Measurements from ENCODE around the gene RNF41. TPM values are rescaled to one million over a fixed set of nuclear protein-coding genes. Genes with fewer than 3 reads are reported as not detected.
"Not testable (repeated sequence)": the region's sequence is repeated elsewhere in the genome, so short reads cannot be mapped to it uniquely, and the experiment has no call there.

The RNF41 gene
- total and polyA plus RNA-seq, 11 donors, result 10.6 to 84.0 (median 53.3) TPM

- Histone ChIP-seq H3K4me3 (peak within 1 kb of the TSS; percentile 56 to 91 (median 70)), H3K27ac (peak within 1 kb of the TSS; percentile 90 to 99 (median 96)), H3K4me1 (peaks cover 0 to 48% (median 16%) of the 10 kb centered on the region in 12 donors), H3K36me3 (peaks cover 0 to 33% (median 28%) of the 10 kb centered on the region in 9 donors), H3K27me3 (no peaks in the 10 kb centered on the region), H3K9me3 (no peaks in the 10 kb centered on the region)
- WGBS, 4 donors, result 0% methylated on average over 32 to 68 of the region's 68 CpGs
- intact Hi-C loops (cut with DNase I), result loop anchor here in 2 of 10 donors (2.0 kb wide), 1 partner anchor 34 kb away; the partner anchor contains the start of gene CS (in 2 of the 2)
- DNase-seq (peak; percentile 91 to 95 (median 92)), ATAC-seq (peak; percentile 62 to 94 (median 90))
- TF ChIP-seq CTCF (IDR thresholded peaks at IDR 0.05), result peak; percentile 51 to 87 (median 65)
- TF ChIP-seq POLR2A (IDR thresholded peaks at IDR 0.05), result peak; percentile 36 to 96
Observed at GRCh38 chr12:56266693-56267442, 45.1 kb upstream of the RNF41 start, which contains the start of gene COQ10A. Gene COQ10A (plus strand): TSS chr12:56266942. CDS start chr12:56267119, 177 bp downstream.

GRCh38 chr12:56266068-56266692, 44.5 kb upstream of the RNF41 start:
- intact Hi-C loops (cut with DNase I), result loop anchor here in 2 of 10 donors (2.0 kb wide), 1 partner anchor 35 kb away; the partner anchor contains the start of gene CS (in 2 of the 2)
- not testable (repeated sequence) for H3K27me3 ChIP-seq, H3K9me3 ChIP-seq, DNase-seq, ATAC-seq
- 56 to 59% (median 57%) methylated on average over 16 of the region's 16 CpGs for WGBS, 4 donors
- H3K4me3 ChIP-seq, result peak overlapping the region; percentile 56 to 91 (median 70)
- H3K27ac ChIP-seq, result peak overlapping the region; percentile 90 to 99 (median 96)
- peaks cover 0 to 27% (median 22%) of the 10 kb centered on the region in 9 donors for H3K36me3 ChIP-seq
- H3K4me1 ChIP-seq, result peaks cover 0 to 47% (median 14%) of the 10 kb centered on the region in 12 donors

- H3K27me3 ChIP-seq; ATAC-seq; intact Hi-C loops (cut with DNase I); H3K27ac ChIP-seq; H3K9me3 ChIP-seq; H3K36me3 ChIP-seq; DNase-seq; H3K4me3 ChIP-seq: not testable (repeated sequence)
- WGBS, 4 donors, result 90 to 95% (median 91%) methylated on average over 7 of the region's 7 CpGs
- peaks cover 0 to 28% (median 16%) of the 10 kb centered on the region in 12 donors for H3K4me1 ChIP-seq
Observed at GRCh38 chr12:56262955-56263354, 41.2 kb upstream of the RNF41 start.

GRCh38 chr12:56261503-56262232, 39.9 kb upstream of the RNF41 start:
- no peak overlapping the region for H3K27ac ChIP-seq
- H3K36me3 ChIP-seq, result peaks cover 0 to 4% (median 0%) of the 10 kb centered on the region in 9 donors
- no peak for ATAC-seq
- 81 to 89% (median 83%) methylated on average over 5 of the region's 5 CpGs for whole genome bisulfite sequencing, 4 donors
- H3K4me1 ChIP-seq, result peaks cover 6 to 31% (median 23%) of the 10 kb centered on the region in 12 donors
- intact Hi-C loops (cut with DNase I), result no loop called here
- no peak overlapping the region for H3K4me3 ChIP-seq
- H3K9me3 ChIP-seq, result no peaks in the 10 kb centered on the region
- no peaks in the 10 kb centered on the region for H3K27me3 ChIP-seq
- no peak for DNase-seq
- TF ChIP-seq POLR2A (IDR thresholded peaks at IDR 0.05) (no peak), CTCF (IDR thresholded peaks at IDR 0.05) (no peak)

Measured in heart left ventricle (tissue), 16 donors.